T-helper 2 cell treated with Interferon-gamma antibody and Interleukin-4, amounts not matched to agents 5 μg/mL and 100 μg/mL, for 36 hours (primary cell): Measurements from ENCODE around the gene ZNF195.
"Not testable (repeated sequence)": the region's sequence is repeated elsewhere in the genome, so short reads cannot be mapped to it uniquely, and the experiment has no call there.

Source experiments
- DNase-seq: peaks from one replicate; pipeline ENCODE4 v3.0.0; 2021; ENCODE audit warnings: low spot score
- H3K27ac Mint-ChIP-seq: one replicate; pipeline ENCODE4 v1.8.0; 2021; ENCODE audit warnings: mild to moderate bottlenecking, mixed read lengths
- H3K27me3 Mint-ChIP-seq: one replicate; pipeline ENCODE4 v1.8.0; 2021; ENCODE audit warnings: low read depth, mixed read lengths
- H3K36me3 Mint-ChIP-seq: one replicate; pipeline ENCODE4 v1.8.0; 2021; ENCODE audit warnings: low read depth, mixed read lengths
- H3K4me1 Mint-ChIP-seq: one replicate; pipeline ENCODE4 v1.8.0; 2021; ENCODE audit warnings: low read depth, mixed read lengths
- H3K4me3 Mint-ChIP-seq: one replicate; pipeline ENCODE4 v1.8.0; 2022; ENCODE audit warnings: mild to moderate bottlenecking, moderate library complexity, mixed read lengths
- H3K9me3 Mint-ChIP-seq: one replicate; pipeline ENCODE4 v1.8.0; 2021; ENCODE audit warnings: mixed read lengths

ZNF195 gene

DNA sequence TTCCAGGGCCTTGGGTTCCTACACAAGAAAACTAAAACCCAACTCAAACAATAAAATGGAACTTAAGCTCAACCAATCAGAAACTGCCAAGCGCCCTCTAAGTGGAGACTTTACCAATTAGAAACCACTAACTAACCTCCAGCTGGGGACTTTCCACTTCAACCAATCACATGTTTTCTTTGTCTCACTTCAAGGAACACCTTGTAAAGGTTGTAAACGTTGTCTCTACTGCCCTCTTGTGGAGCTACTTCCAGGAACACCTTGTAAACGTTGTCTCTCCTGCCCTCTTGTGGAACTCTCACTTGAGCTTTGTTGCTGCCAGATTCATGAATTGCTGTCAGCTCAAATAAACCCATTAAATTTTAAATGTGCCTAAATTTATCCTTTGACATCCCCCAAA lies 54.2 kb downstream of the ZNF195 start:
- H3K27ac Mint-ChIP-seq, H3K9me3 Mint-ChIP-seq, H3K27me3 Mint-ChIP-seq, H3K4me1 Mint-ChIP-seq, DNase-seq, H3K36me3 Mint-ChIP-seq, H3K4me3 Mint-ChIP-seq: not testable (repeated sequence)
